Measurements from ENCODE around the gene OPN4. TPM values are rescaled to one million over a fixed set of nuclear protein-coding genes. Genes with fewer than 3 reads are reported as not detected.

Gene OPN4, protein sequence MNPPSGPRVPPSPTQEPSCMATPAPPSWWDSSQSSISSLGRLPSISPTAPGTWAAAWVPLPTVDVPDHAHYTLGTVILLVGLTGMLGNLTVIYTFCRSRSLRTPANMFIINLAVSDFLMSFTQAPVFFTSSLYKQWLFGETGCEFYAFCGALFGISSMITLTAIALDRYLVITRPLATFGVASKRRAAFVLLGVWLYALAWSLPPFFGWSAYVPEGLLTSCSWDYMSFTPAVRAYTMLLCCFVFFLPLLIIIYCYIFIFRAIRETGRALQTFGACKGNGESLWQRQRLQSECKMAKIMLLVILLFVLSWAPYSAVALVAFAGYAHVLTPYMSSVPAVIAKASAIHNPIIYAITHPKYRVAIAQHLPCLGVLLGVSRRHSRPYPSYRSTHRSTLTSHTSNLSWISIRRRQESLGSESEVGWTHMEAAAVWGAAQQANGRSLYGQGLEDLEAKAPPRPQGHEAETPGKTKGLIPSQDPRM
- total RNA-seq = not detected

- ATAC-seq (no peak), DNase-seq (no peak)
- H3K9me3 ChIP-seq = no peaks in the 10 kb centered on the region
- intact Hi-C loops (cut with DNase I) = no loop called here
- no peak within 1 kb of the TSS for H3K27ac ChIP-seq
- H3K27me3 ChIP-seq = no peaks in the 10 kb centered on the region
- no peaks in the 10 kb centered on the region for H3K4me1 ChIP-seq
- TF ChIP-seq POLR2A (IDR thresholded peaks at IDR 0.05) = no peak
- no peak for TF ChIP-seq CTCF (IDR thresholded peaks at IDR 0.05)
- no peak within 1 kb of the TSS for H3K4me3 ChIP-seq
- 86 to 94% methylated on average over 14 to 15 of the region's 17 CpGs for WGBS, 2 donors
- H3K36me3 ChIP-seq (replicated peaks in 1 of 2; ENCODE audit: insufficient read depth in 1 of 2, low read depth in 2 of 2) = no peaks in the 10 kb centered on the region
Observed at GRCh38 chr10:86654411-86655172, at the start of gene OPN4. TSS of gene OPN4 (plus strand) at chr10:86654547. CDS start at chr10:86654784, 237 bp downstream.

- peaks cover 3% of the 10 kb centered on the region for H3K4me1 ChIP-seq
Observed at GRCh38 chr10:86607674-86608073, 46.7 kb upstream of the OPN4 start.

GRCh38 chr10:86609920-86610319, 44.4 kb upstream of the OPN4 start:
- no peak for TF ChIP-seq CTCF (IDR thresholded peaks at IDR 0.05)
- TF ChIP-seq POLR2A (IDR thresholded peaks at IDR 0.05) = no peak
- Histone ChIP-seq H3K27me3 (no peaks in the 10 kb centered on the region), H3K36me3 (replicated peaks in 1 of 2; ENCODE audit: insufficient read depth in 1 of 2, low read depth in 2 of 2) (no peaks in the 10 kb centered on the region), H3K27ac (no peak overlapping the region), H3K4me1 (no peaks in the 10 kb centered on the region), H3K9me3 (no peaks in the 10 kb centered on the region), H3K4me3 (no peak overlapping the region)
- ATAC-seq (no peak), DNase-seq (no peak)
- intact Hi-C loops (cut with DNase I) = no loop called here

More at GRCh38 chr10:86607674-86608073, 46.7 kb upstream of the OPN4 start:
- H3K4me3 ChIP-seq = no peak overlapping the region
- DNase-seq (no peak), ATAC-seq (no peak)
- H3K27me3 ChIP-seq = no peaks in the 10 kb centered on the region
- H3K9me3 ChIP-seq = no peaks in the 10 kb centered on the region
- no peak overlapping the region for H3K27ac ChIP-seq
- intact Hi-C loops (cut with DNase I) = no loop called here
- TF ChIP-seq POLR2A (IDR thresholded peaks at IDR 0.05) (no peak), CTCF (IDR thresholded peaks at IDR 0.05) (no peak)
- no peaks in the 10 kb centered on the region for H3K36me3 ChIP-seq (replicated peaks in 1 of 2; ENCODE audit: insufficient read depth in 1 of 2, low read depth in 2 of 2)

GRCh38 chr10:86611386-86611785, 43.0 kb upstream of the OPN4 start:
- Histone ChIP-seq H3K9me3 (no peaks in the 10 kb centered on the region), H3K36me3 (replicated peaks in 1 of 2; ENCODE audit: insufficient read depth in 1 of 2, low read depth in 2 of 2) (no peaks in the 10 kb centered on the region), H3K27me3 (no peaks in the 10 kb centered on the region), H3K27ac (no peak overlapping the region), H3K4me1 (no peaks in the 10 kb centered on the region), H3K4me3 (no peak overlapping the region)
- intact Hi-C loops (cut with DNase I) = no loop called here
- TF ChIP-seq POLR2A (IDR thresholded peaks at IDR 0.05) (no peak), CTCF (IDR thresholded peaks at IDR 0.05) (no peak)
- DNase-seq = no peak
- 92 to 96% methylated on average over 1 of the region's 1 CpG for WGBS, 2 donors
- no peak for ATAC-seq

Data from body of pancreas (tissue), 4 donors.